HepG2 (cell line): ENCODE data around the gene TUBE1. TPM values are rescaled to one million over a fixed set of nuclear protein-coding genes. Genes with fewer than 3 reads are reported as not detected.

Experiments
- ATAC-seq: fragments of 200-7000 bp; cut with Tn5 transposase; 3 replicates; pipeline ENCODE4 v1.9.1; 2020; ENCODE audit warnings: mild to moderate bottlenecking, moderate library complexity
- BruUV-seq: library from RNA; stranded (reverse); fragments of 400-500 nt; replicated peaks from 2 replicates; lab custom pipeline; 2021; lab: Mats Ljungman, UMichigan
- CTCF ChIA-PET: fragments of 300-600 bp; formaldehyde crosslinking; extraction: SDS; loops from one replicate; lab custom pipeline; 2021; ENCODE audit warnings: low total read pairs, inconsistent platforms, low intra/inter-chr PET ratio; lab: Yijun Ruan, JAX
- POLR2A ChIA-PET: fragments of 350-600 bp; sonication (Branson Sonifier 250); formaldehyde crosslinking; loops from one replicate; lab custom pipeline; 2020; ENCODE audit warnings: antibody characterized with exemption, inconsistent platforms; lab: Yijun Ruan, JAX
- DNase-seq: peaks from one replicate; pipeline ENCODE4 v3.0.0-alpha.2; 2015; ENCODE audit warnings: low spot score
- FAIRE-seq: peaks from 3 replicates; lab custom pipeline; 2011; peaks lifted over from hg19 to GRCh38; lab: Jason Lieb, UNC
- H2AFZ ChIP-seq: one replicate; pipeline ENCODE4 v1.6.1; 2011; ENCODE audit warnings: low read length, inconsistent platforms
- H3K27ac ChIP-seq: fragments of 300-600 bp; 3 replicates; pipeline ENCODE4 v1.8.0; 2011; ENCODE audit warnings: mixed run types, mild to moderate bottlenecking, mixed read lengths, low read length, inconsistent platforms; ENCODE audit not compliant: insufficient read depth; ENCODE audit errors: extremely low read length
- H3K27me3 ChIP-seq, 2 experiments: fragments of 200-600 bp in 1 of 2; 2 replicates in 1 of 2; 3 replicates in 1 of 2; pipeline versions ENCODE4 v1.6.0 to v1.8.0; 2011; ENCODE audit warnings: low read length in 2 of 2, mild to moderate bottlenecking in 2 of 2, moderate library complexity in 2 of 2, inconsistent platforms in 1 of 2; ENCODE audit not compliant: insufficient read depth in 2 of 2, control insufficient read depth in 1 of 2
- H3K36me3 ChIP-seq, 2 experiments: fragments of 200-600 bp in 1 of 2; replicated peaks in 1 of 2; 2 replicates in 1 of 2; 3 replicates in 1 of 2; pipeline versions ENCODE4 v1.5.1 to v1.8.0; 2011; ENCODE audit warnings: low read length in 2 of 2, inconsistent platforms in 1 of 2; ENCODE audit not compliant: insufficient read depth in 2 of 2, control insufficient read depth in 1 of 2
- H3K4me1 ChIP-seq: 2 replicates; pipeline ENCODE4 v1.5.1; 2012; ENCODE audit warnings: low read length, inconsistent platforms; ENCODE audit not compliant: insufficient read depth
- H3K4me2 ChIP-seq: 2 replicates; pipeline ENCODE4 v1.6.0; 2011; ENCODE audit warnings: low read depth, low read length, inconsistent platforms
- H3K4me3 ChIP-seq, 3 experiments: fragments of 200-600 bp in 1 of 3; sonication (generic), shearing (Covaris generic) in 1 of 3; replicated peaks in 1 of 3; 2 replicates each; pipeline ENCODE4 v1.5.1; 2011 to 2016; ENCODE audit warnings: low read length in 3 of 3, inconsistent platforms in 2 of 3, low read depth in 2 of 3, mild to moderate bottlenecking in 2 of 3, control low read depth in 1 of 3, mixed read lengths in 1 of 3; ENCODE audit not compliant: insufficient read depth in 1 of 3
- H3K79me2 ChIP-seq: one replicate; pipeline ENCODE4 v1.6.1; 2011; ENCODE audit warnings: low read length, inconsistent platforms; ENCODE audit not compliant: insufficient read depth
- H3K9ac ChIP-seq: 2 replicates; pipeline ENCODE4 v1.6.0; 2011; ENCODE audit warnings: mild to moderate bottlenecking, low read depth, low read length, inconsistent platforms; ENCODE audit not compliant: insufficient read depth
- H3K9me3 ChIP-seq: 2 replicates; pipeline ENCODE4 v1.5.1; 2012; ENCODE audit warnings: mild to moderate bottlenecking, low read length
- H4K20me1 ChIP-seq: 2 replicates; pipeline ENCODE4 v1.6.0; 2011; ENCODE audit warnings: inconsistent platforms, mild to moderate bottlenecking, low read length, moderate library complexity; ENCODE audit not compliant: insufficient read depth
- RORA ChIP-seq: sonication (generic); formaldehyde crosslinking; IDR thresholded peaks from 2 replicates; pipeline ENCODE4 v1.5.0; 2020; ENCODE audit warnings: mild to moderate bottlenecking, missing genetic modification reagents, moderate library complexity
- TEAD2 ChIP-seq: sonication (generic); formaldehyde crosslinking; IDR thresholded peaks from 2 replicates; pipeline ENCODE4 v1.9.0; 2021; ENCODE audit warnings: missing genetic modification reagents
- TOE1 ChIP-seq: sonication (generic); formaldehyde crosslinking; IDR thresholded peaks from 2 replicates; pipeline ENCODE4 v1.4.0; 2020; ENCODE audit warnings: mild to moderate bottlenecking, missing genetic modification reagents
- YY1 ChIP-seq: IDR thresholded peaks from 2 replicates; pipeline ENCODE4 v1.6.1; 2011; ENCODE audit warnings: low read length, low read depth, moderate library complexity, mild to moderate bottlenecking; ENCODE audit not compliant: insufficient read depth, insufficient replicate concordance
- ZBTB46 ChIP-seq: sonication (generic); formaldehyde crosslinking; IDR thresholded peaks from 2 replicates; pipeline ENCODE4 v1.4.0; 2020; ENCODE audit warnings: mild to moderate bottlenecking, missing genetic modification reagents, borderline replicate concordance
- ZBTB7A ChIP-seq: sonication (generic); formaldehyde crosslinking; IDR thresholded peaks from 2 replicates; pipeline ENCODE4 v1.8.0; 2022; ENCODE audit warnings: mild to moderate bottlenecking, missing genetic modification reagents
- ZNF12 ChIP-seq: sonication (generic); formaldehyde crosslinking; IDR thresholded peaks from 2 replicates; pipeline ENCODE4 v1.5.0; 2020; ENCODE audit warnings: missing genetic modification reagents
- ZNF30 ChIP-seq: sonication (generic); formaldehyde crosslinking; IDR thresholded peaks from 2 replicates; pipeline ENCODE4 v1.5.0; 2020; ENCODE audit warnings: mild to moderate bottlenecking, missing genetic modification reagents
- WGBS: methylation state at CpG from one replicate; pipeline ENCODE4 v1.1.6; 2017; ENCODE audit warnings: low lambda C conversion rate; 5-methylcytosine and 5-hydroxymethylcytosine counted together
- in situ Hi-C: cut with HindIII; loops from 2 replicates; pipeline ENCODE4 v1.10.0; 2017; ENCODE audit warnings: low pct_unique_long_range_greater_than_20kb; ENCODE audit not compliant: extremely low pct_ligation_motif_present
- intact Hi-C: fragments of 100-400 bp; cut with micrococcal nuclease; formaldehyde crosslinking; loops from one replicate; pipeline ENCODE4 v1.10.0; 2022; ENCODE audit not compliant: unreplicated experiment
- polyA plus RNA-seq, 8 experiments: library from polyadenylated mRNA; depleted of rRNA in 3 of 8; stranded (reverse) in 7 of 8; unstranded in 1 of 8; fragments of >200 nt; fragmentation: Illumina TruSeq in 4 of 8; extraction: Trizol in 4 of 8; gene quantifications; 2 replicates each; pipeline versions ENCODE4 v1.2.1 to v1.2.3, GENCODE V29; 2011 to 2016; ENCODE audit warnings: low read depth in 4 of 8, missing spikeins in 1 of 8, mixed read lengths in 1 of 8; ENCODE audit not compliant: insufficient read depth in 1 of 8
- total RNA-seq, 5 experiments: library from RNA; depleted of rRNA; stranded (reverse); fragments of >200 nt; fragmentation: Illumina TruSeq; extraction: Trizol; gene quantifications; 2 replicates each; pipeline ENCODE4 v1.2.3, GENCODE V29; 2016; ENCODE audit warnings: low read depth in 1 of 5

The TUBE1 gene
- total and polyA plus RNA-seq, 2 of the 13 experiments (the other 11 are each of a cell fraction or from before 2014, with no cell fraction given): 17.3 to 22.6 TPM

GRCh38 chr6:112096901-112097300, 9.6 kb upstream of the TUBE1 start:
- H3K27ac ChIP-seq: no peak overlapping the region
- no peaks in the 10 kb centered on the region for H3K4me1 ChIP-seq
- no peaks in the 10 kb centered on the region for H3K9me3 ChIP-seq
- TF ChIP-seq TEAD2 (CRISPR knock-in tag) (no peak), ZBTB7A (no peak), ZNF30 (no peak), RORA (CRISPR knock-in tag) (no peak), ZNF12 (no peak), TOE1 (CRISPR knock-in tag) (no peak), ZBTB46 (CRISPR knock-in tag) (no peak), YY1 (no peak)
- 72% methylated on average over 2 of the region's 2 CpGs for WGBS
- H3K79me2 ChIP-seq: no peaks in the 10 kb centered on the region
- FAIRE-seq: no peak
- no peaks in the 10 kb centered on the region; the same call in 1 of the 2 replicates for H4K20me1 ChIP-seq
- H3K4me2 ChIP-seq: no peak overlapping the region
- intact Hi-C loops: no loop called here
- H3K4me3 ChIP-seq: no peak overlapping the region
- H3K27me3 ChIP-seq: no peaks in the 10 kb centered on the region
- no TSS peak for BruUV-seq
- CTCF ChIA-PET: no interaction called here
- H3K36me3 ChIP-seq: no peaks in the 10 kb centered on the region
- H3K9ac ChIP-seq: no peak overlapping the region
- in situ Hi-C loops: no loop called here
- POLR2A ChIA-PET: no interaction called here
- no peak for ATAC-seq
- DNase-seq: no peak
- H2AFZ ChIP-seq: no peak overlapping the region
